Measurements from ENCODE around the gene TYSND1. TPM values are rescaled to one million over a fixed set of nuclear protein-coding genes. Genes with fewer than 3 reads are reported as not detected.
"Not testable (repeated sequence)": the region's sequence is repeated elsewhere in the genome, so short reads cannot be mapped to it uniquely, and the experiment has no call there.

Gene TYSND1
- total RNA-seq, 1 donor from 2014 or later: 6.7 TPM

DNA sequence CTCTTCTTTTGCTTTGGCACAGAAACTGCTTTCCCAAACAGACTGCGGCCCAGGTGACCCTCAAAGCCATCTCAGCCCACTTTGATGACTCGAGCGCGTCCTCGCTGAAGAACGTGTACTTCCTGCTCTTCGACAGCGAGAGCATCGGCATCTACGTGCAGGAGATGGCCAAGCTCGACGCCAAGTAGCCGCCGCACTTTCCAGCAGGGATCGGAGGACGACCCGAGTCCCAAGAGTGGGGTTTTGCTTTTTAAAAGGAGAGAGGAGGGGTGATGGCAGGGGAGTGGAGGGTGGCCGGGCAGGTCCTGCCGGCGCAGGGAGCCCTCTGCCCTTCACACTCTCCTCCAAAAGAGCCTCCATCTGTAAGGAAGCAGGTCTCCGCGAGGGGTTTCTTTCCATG, 35.0 kb downstream of the TYSND1 start:
- H3K27ac Mint-ChIP-seq (ENCODE audit: unreplicated experiment): no peak overlapping the region
- TF ChIP-seq, protein P1, sequence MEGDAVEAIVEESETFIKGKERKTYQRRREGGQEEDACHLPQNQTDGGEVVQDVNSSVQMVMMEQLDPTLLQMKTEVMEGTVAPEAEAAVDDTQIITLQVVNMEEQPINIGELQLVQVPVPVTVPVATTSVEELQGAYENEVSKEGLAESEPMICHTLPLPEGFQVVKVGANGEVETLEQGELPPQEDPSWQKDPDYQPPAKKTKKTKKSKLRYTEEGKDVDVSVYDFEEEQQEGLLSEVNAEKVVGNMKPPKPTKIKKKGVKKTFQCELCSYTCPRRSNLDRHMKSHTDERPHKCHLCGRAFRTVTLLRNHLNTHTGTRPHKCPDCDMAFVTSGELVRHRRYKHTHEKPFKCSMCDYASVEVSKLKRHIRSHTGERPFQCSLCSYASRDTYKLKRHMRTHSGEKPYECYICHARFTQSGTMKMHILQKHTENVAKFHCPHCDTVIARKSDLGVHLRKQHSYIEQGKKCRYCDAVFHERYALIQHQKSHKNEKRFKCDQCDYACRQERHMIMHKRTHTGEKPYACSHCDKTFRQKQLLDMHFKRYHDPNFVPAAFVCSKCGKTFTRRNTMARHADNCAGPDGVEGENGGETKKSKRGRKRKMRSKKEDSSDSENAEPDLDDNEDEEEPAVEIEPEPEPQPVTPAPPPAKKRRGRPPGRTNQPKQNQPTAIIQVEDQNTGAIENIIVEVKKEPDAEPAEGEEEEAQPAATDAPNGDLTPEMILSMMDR (IDR thresholded peaks at IDR 0.05; ENCODE audit: unreplicated experiment): no peak
- peaks cover 29% of the 10 kb centered on the region for H3K36me3 Mint-ChIP-seq (ENCODE audit: low read depth, unreplicated experiment)
- H3K27me3 Mint-ChIP-seq (ENCODE audit: unreplicated experiment): peaks cover 8% of the 10 kb centered on the region
- peaks cover 7% of the 10 kb centered on the region for H3K4me1 Mint-ChIP-seq (ENCODE audit: unreplicated experiment)
- no peak for DNase-seq (ENCODE audit: low spot score)
- no peaks in the 10 kb centered on the region for H3K9me3 Mint-ChIP-seq (ENCODE audit: unreplicated experiment)
- H3K4me3 Mint-ChIP-seq (ENCODE audit: unreplicated experiment): no peak overlapping the region

DNA sequence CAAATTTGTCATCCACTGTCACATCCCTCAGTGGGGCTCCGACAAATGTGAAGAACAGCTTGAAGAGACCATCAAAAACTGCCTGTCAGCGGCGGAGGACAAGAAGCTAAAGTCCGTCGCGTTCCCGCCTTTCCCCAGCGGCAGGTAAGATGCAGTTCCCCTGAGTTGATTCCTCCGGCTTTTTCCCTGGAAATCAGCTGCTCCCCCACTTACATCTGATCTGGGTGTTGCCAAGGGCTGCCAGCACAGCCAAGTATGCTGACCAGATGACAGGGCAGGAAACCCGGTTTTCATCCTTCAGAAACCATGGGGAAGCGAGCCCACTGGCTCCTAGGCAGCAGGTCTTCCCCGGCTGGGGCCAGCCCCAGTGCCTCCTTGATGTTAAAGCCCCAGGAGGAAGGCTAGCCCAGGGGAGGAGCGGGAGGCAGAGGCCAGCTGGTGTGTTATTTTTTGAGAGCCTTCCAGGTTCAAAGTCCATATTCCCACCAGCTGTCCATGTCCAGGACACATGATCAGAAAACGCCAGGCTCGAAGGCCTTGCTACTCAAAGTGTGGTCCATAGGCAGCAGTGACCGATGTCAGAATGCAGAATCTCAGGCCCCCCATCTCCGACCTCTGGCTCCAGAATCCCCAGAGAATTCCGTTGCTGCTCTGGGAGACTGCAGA, 37.3 kb downstream of the TYSND1 start:
- no peak for DNase-seq (ENCODE audit: low spot score)
- Mint-ChIP-seq H3K9me3 (ENCODE audit: unreplicated experiment) (no peaks in the 10 kb centered on the region), H3K27ac (ENCODE audit: unreplicated experiment) (no peak overlapping the region), H3K27me3 (ENCODE audit: unreplicated experiment) (peaks cover 10% of the 10 kb centered on the region), H3K4me1 (ENCODE audit: unreplicated experiment) (no peaks in the 10 kb centered on the region), H3K4me3 (ENCODE audit: unreplicated experiment) (no peak overlapping the region), H3K36me3 (ENCODE audit: low read depth, unreplicated experiment) (peaks cover 42% of the 10 kb centered on the region)
- TF ChIP-seq, protein P1 (IDR thresholded peaks at IDR 0.05; ENCODE audit: unreplicated experiment): no peak

DNA sequence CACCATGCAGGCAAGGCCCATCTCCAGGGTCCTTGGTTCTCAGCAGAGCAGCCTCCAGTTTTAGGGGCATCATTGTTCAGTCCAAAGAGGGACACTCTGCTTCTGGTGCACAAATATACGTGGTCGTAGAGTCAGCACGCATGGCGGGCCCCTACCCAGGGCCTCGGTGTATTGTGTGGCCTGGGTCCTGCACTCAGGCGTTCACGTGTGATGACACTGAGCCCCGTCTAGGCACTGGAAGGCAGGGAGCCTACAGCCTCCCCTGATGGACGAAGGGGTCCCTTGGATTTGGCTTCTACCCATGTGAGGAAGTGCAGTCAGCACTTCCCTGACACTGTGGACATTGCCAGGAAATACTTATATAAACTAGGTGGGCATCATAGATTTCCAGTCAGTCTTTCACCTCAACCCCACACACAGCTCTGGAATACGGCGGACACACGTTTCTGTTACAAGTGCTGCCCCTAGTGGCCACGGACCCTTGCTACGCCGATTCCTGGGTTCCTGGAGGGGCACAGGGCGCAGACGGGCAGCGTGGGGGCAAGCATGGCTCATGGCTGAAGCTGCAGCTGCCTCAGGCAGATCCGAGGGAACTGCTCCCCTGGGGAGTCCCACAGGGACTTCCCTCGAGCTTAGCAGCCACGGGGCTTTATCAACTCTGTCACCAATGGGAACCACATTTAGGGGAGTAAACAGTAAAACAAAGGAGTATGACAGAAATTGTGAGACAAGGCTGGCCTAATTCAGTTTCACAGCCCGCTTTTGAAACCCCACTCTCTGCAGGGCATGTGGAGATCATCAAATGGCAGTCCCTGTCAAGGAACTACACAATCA, 39.3 kb downstream of the TYSND1 start:
- H3K9me3 Mint-ChIP-seq (ENCODE audit: unreplicated experiment): no peaks in the 10 kb centered on the region
- no peak overlapping the region for H3K4me3 Mint-ChIP-seq (ENCODE audit: unreplicated experiment)
- H3K4me1 Mint-ChIP-seq (ENCODE audit: unreplicated experiment): no peaks in the 10 kb centered on the region
- no peak overlapping the region for H3K27ac Mint-ChIP-seq (ENCODE audit: unreplicated experiment)
- peaks cover 8% of the 10 kb centered on the region for H3K27me3 Mint-ChIP-seq (ENCODE audit: unreplicated experiment)
- TF ChIP-seq, protein P1 (IDR thresholded peaks at IDR 0.05; ENCODE audit: unreplicated experiment): peak; percentile 81
- peak; percentile 73 for DNase-seq (ENCODE audit: low spot score)
- peaks cover 42% of the 10 kb centered on the region for H3K36me3 Mint-ChIP-seq (ENCODE audit: low read depth, unreplicated experiment)

DNA sequence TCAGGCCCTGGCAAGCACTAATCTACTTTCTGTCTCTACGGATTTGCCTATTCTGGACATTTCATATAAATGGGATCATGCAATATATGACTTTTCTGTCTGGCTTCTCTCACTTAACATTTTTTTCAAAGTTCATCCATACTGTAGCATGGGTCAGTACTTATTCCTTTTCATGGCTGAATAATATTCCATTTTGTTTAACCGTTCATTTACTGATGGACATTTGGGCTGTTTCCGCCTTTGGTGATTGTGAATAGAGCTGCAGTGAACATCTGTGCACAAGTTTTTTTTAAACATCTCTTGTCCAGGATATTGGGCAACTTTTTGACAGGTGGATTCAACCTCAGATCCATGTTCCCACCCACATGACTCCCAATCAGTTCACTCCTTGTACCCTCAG, 44.8 kb downstream of the TYSND1 start:
- no peak for DNase-seq (ENCODE audit: low spot score)
- Mint-ChIP-seq H3K27ac (ENCODE audit: unreplicated experiment) (no peak overlapping the region), H3K36me3 (ENCODE audit: low read depth, unreplicated experiment) (peaks cover 54% of the 10 kb centered on the region), H3K27me3 (ENCODE audit: unreplicated experiment) (peaks cover 6% of the 10 kb centered on the region), H3K9me3 (ENCODE audit: unreplicated experiment) (no peaks in the 10 kb centered on the region), H3K4me3 (ENCODE audit: unreplicated experiment) (no peak overlapping the region), H3K4me1 (ENCODE audit: unreplicated experiment) (no peaks in the 10 kb centered on the region)
- TF ChIP-seq, protein P1 (IDR thresholded peaks at IDR 0.05; ENCODE audit: unreplicated experiment): no peak

DNA sequence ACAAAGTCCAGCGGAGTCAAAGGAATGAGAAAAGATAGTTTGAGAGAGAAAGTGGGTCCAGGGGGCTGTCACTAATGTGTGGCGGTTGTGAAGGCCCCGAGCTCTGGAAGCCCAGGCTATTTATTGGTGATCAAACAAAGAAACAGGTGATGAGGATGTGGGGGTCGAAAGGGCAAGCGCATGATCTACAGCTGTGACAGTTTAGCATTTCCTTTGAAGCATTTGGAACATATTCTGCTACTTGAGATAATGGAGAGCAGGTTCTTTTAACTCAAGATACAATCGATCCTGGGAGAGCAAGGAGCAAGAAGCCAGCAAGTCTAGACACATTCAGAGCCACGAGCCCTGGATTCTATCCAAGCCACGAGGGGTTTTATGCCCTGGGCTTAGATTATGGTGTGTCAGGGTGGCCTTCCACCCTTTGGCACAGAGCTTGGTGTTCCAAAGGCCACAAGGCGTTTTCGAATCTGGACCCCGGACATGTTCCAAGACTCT, 45.4 kb downstream of the TYSND1 start:
- not testable (repeated sequence) for H3K27me3 Mint-ChIP-seq (ENCODE audit: unreplicated experiment); H3K4me1 Mint-ChIP-seq (ENCODE audit: unreplicated experiment); H3K4me3 Mint-ChIP-seq (ENCODE audit: unreplicated experiment); H3K9me3 Mint-ChIP-seq (ENCODE audit: unreplicated experiment); DNase-seq (ENCODE audit: low spot score); H3K27ac Mint-ChIP-seq (ENCODE audit: unreplicated experiment)
- peaks cover 57% of the 10 kb centered on the region for H3K36me3 Mint-ChIP-seq (ENCODE audit: low read depth, unreplicated experiment)
